Vagina (tissue), 2 donors: Measurements from ENCODE around the gene INPP5A.

Experiments used
- CTCF ChIP-seq, 3 experiments: fragments of 450-650 bp in 2 of 3; fragments of 200-600 bp in 1 of 3; sonication (generic) in 1 of 3; IDR thresholded peaks; one replicate each; pipeline ENCODE4 v1.5.1; 2017 to 2019; ENCODE audit warnings: antibody characterized with exemption in 3 of 3, mild to moderate bottlenecking in 2 of 3, moderate library complexity in 2 of 3
- POLR2AphosphoS5 ChIP-seq, 2 donors: sonication (generic); formaldehyde crosslinking; IDR thresholded peaks; one replicate each; pipeline ENCODE4 v1.9.0; 2017; ENCODE audit warnings: antibody characterized with exemption in 2 of 2, mild to moderate bottlenecking in 2 of 2, low read depth in 1 of 2; ENCODE audit not compliant: insufficient read depth in 1 of 2

GRCh38 chr10:132757171-132757570, 219.6 kb downstream of the INPP5A start:
- TF ChIP-seq CTCF (IDR thresholded peaks at IDR 0.05) = no peak
- TF ChIP-seq POLR2AphosphoS5 (IDR thresholded peaks at IDR 0.05; ENCODE audit: insufficient read depth in 1 of 2, low read depth in 1 of 2) = no peak
